SK-N-MC (cell line): Measurements from ENCODE around the gene CDH1.

Experiments
- EZH2 ChIP-seq: fragments of 200-600 bp; sonication (generic); IDR thresholded peaks from one replicate; pipeline ENCODE4 v1.6.1; 2017; ENCODE audit warnings: antibody characterized with exemption
- FOXP2 ChIP-seq: optimal IDR thresholded peaks from 2 replicates; pipeline ENCODE3; 2011; ENCODE audit warnings: mild to moderate bottlenecking, moderate library complexity; ENCODE audit not compliant: insufficient read depth; ENCODE audit errors: extremely low read length, control extremely low read depth
- POLR2AphosphoS5 ChIP-seq: IDR thresholded peaks from 2 replicates; pipeline ENCODE4 v1.6.1; 2012; ENCODE audit warnings: mild to moderate bottlenecking, low read depth, low read length, borderline replicate concordance

DNA sequence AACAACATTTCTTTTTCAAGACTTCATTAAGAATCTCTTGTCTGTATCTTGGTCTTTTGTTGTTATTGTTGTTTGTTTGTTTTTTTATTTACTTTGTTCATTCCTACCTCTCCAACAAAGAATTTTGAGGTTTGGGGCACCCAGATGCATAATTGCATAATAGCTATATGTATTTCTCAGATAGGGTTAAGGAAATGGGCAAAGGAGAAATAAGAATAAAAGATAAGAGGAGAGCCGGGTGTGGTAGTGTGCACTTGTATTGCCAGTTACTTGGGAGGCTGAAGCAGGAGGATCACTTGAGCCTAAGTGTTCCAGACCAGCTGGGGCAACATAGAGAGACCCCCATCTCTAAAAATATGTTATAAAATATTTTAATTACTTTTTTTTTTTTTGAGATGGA, 30.5 kb downstream of the CDH1 start:
- TF ChIP-seq POLR2AphosphoS5 (no peak), EZH2 (no peak), FOXP2 (no peak)
